ENCODE data around the gene C7orf33.
"Not testable (repeated sequence)": the region's sequence is repeated elsewhere in the genome, so short reads cannot be mapped to it uniquely, and the experiment has no call there.

Gene C7orf33
- total RNA-seq: 0 to 0.07 (median 0) reads per million in 9 experiments

DNA sequence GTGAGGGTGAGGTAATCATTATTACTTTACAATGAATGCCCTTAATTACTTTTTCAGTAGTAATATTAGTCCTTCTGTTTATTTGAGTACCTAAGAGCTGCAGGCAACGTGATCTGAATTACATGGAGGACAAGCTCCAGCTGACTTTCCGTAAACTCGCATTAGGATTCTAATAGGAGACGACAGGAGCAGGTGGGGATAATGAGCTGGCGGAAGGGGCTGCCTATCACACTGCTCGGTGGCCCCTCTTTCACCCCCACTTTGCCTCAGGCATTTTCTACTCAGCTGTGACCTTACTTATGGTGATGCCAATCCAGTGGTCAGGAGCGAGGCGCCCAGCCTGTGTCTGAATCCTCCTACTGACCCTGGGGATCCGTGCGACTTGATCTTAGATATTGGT, at the start of gene C7orf33:
TSS of gene C7orf33 (plus strand) at position 296 of the 400 bp plus-strand sequence. CDS start 160 bp downstream, outside the sequence.
- Mint-ChIP-seq H3K9me3 (no peaks in the 10 kb centered on the region), H3K27ac (no peak within 1 kb of the TSS), H3K4me1 (ENCODE audit: low read depth in 2 of 2) (no peaks in the 10 kb centered on the region), H3K27me3 (peaks cover 13 to 39% of the 10 kb centered on the region in 2 donors), H3K4me3 (no peak within 1 kb of the TSS), H3K36me3 (ENCODE audit: insufficient read depth) (no peaks in the 10 kb centered on the region)
- no peak for DNase-seq
- ATAC-seq (replicated peaks): no peak

DNA sequence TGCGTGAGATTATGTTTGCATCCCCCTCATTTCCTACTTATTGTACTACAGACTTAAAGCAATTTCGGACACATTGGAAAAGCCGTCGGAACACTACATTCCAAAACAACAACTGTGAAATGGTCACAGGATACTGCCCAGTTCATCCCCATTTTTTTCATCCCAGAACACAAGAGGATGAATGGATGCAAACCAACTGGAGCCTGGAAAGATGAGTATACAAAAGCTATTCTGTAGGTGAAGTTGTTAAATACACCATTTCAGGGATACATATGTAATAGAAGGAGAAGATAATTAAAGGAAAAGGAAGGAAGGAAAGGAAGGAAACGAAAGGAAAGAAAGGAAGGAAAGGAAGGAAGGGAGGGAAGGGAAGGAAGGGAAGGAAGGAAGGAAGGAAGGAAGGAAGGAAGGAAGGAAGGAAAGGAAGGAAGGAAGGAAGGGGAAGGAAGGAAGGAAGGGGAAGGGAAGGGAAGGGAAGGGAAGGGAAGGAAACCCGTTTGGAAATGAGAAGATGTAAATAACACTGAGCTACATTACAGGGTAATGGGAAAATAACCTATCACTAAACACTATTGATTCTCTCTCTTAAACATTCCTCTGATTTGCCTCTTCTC, 48.6 kb upstream of the C7orf33 start:
- no peak for ATAC-seq (replicated peaks)
- no peak for DNase-seq
- no peaks in the 10 kb centered on the region for H3K4me1 Mint-ChIP-seq (ENCODE audit: low read depth in 2 of 2)
- H3K9me3 Mint-ChIP-seq: no peaks in the 10 kb centered on the region
- peaks cover 2% of the 10 kb centered on the region for H3K36me3 Mint-ChIP-seq (ENCODE audit: insufficient read depth)
- no peak overlapping the region for H3K4me3 Mint-ChIP-seq
- peaks cover 0 to 12% of the 10 kb centered on the region in 2 donors for H3K27me3 Mint-ChIP-seq
- no peak overlapping the region for H3K27ac Mint-ChIP-seq

GRCh38 chr7:148543302-148543701, 47.3 kb upstream of the C7orf33 start:
- H3K27me3 Mint-ChIP-seq: peaks cover 0 to 13% of the 10 kb centered on the region in 2 donors
- H3K27ac Mint-ChIP-seq: no peak overlapping the region
- no peaks in the 10 kb centered on the region for H3K9me3 Mint-ChIP-seq
- DNase-seq: no peak
- no peaks in the 10 kb centered on the region for H3K4me1 Mint-ChIP-seq (ENCODE audit: low read depth in 2 of 2)
- no peak overlapping the region for H3K4me3 Mint-ChIP-seq
- ATAC-seq (replicated peaks): no peak
- H3K36me3 Mint-ChIP-seq (ENCODE audit: insufficient read depth): no peaks in the 10 kb centered on the region

GRCh38 chr7:148545172-148545571, 45.4 kb upstream of the C7orf33 start:
- DNase-seq (no peak), ATAC-seq (replicated peaks) (no peak)
- Mint-ChIP-seq H3K4me1 (ENCODE audit: low read depth in 2 of 2) (no peaks in the 10 kb centered on the region), H3K36me3 (ENCODE audit: insufficient read depth) (no peaks in the 10 kb centered on the region), H3K27ac (no peak overlapping the region), H3K9me3 (no peaks in the 10 kb centered on the region), H3K4me3 (no peak overlapping the region), H3K27me3 (peaks cover 0 to 13% of the 10 kb centered on the region in 2 donors)

- H3K4me3 Mint-ChIP-seq: no peak overlapping the region
- no peaks in the 10 kb centered on the region for H3K4me1 Mint-ChIP-seq (ENCODE audit: low read depth in 2 of 2)
- DNase-seq: no peak
- H3K36me3 Mint-ChIP-seq (ENCODE audit: insufficient read depth): no peaks in the 10 kb centered on the region
- no peaks in the 10 kb centered on the region for H3K9me3 Mint-ChIP-seq
- H3K27ac Mint-ChIP-seq: no peak overlapping the region
- peaks cover 0 to 13% of the 10 kb centered on the region in 2 donors for H3K27me3 Mint-ChIP-seq
- no peak for ATAC-seq (replicated peaks)
Observed at GRCh38 chr7:148545932-148546331, 44.6 kb upstream of the C7orf33 start.

- peaks cover 0 to 13% of the 10 kb centered on the region in 2 donors for H3K27me3 Mint-ChIP-seq
- H3K4me3 Mint-ChIP-seq: no peak overlapping the region
- no peaks in the 10 kb centered on the region for H3K9me3 Mint-ChIP-seq
- H3K36me3 Mint-ChIP-seq (ENCODE audit: insufficient read depth): no peaks in the 10 kb centered on the region
- DNase-seq: no peak
- ATAC-seq (replicated peaks): no peak
- no peak overlapping the region for H3K27ac Mint-ChIP-seq
- H3K4me1 Mint-ChIP-seq (ENCODE audit: low read depth in 2 of 2): no peaks in the 10 kb centered on the region
Observed at GRCh38 chr7:148546857-148547256, 43.7 kb upstream of the C7orf33 start.

DNA sequence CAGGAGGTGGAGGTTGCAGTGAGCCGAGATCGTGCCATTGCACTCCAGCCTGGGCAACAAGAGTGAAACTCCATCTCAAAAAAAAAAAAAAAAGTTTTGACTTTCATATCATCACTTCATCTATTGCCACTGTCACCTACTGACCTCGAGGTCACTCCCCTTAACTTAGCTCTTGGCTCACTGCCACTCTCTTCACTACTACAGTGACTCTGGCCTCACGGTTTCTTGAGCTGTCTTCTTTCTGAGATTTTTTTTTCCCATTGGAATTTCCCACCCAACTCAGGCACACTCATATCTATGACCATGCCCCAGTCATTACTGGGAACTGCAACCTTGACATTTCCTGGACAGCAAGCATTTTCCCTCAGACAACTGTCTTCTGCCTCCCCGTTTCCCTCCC, 42.6 kb upstream of the C7orf33 start:
- DNase-seq: no peak
- Mint-ChIP-seq H3K27ac (no peak overlapping the region), H3K4me1 (ENCODE audit: low read depth in 2 of 2) (no peaks in the 10 kb centered on the region), H3K27me3 (peaks cover 0 to 13% of the 10 kb centered on the region in 2 donors), H3K4me3 (no peak overlapping the region), H3K36me3 (ENCODE audit: insufficient read depth) (no peaks in the 10 kb centered on the region), H3K9me3 (no peaks in the 10 kb centered on the region)
- no peak for ATAC-seq (replicated peaks)

- no peaks in the 10 kb centered on the region for H3K36me3 Mint-ChIP-seq (ENCODE audit: insufficient read depth)
- no peaks in the 10 kb centered on the region for H3K9me3 Mint-ChIP-seq
- peaks cover 0 to 4% of the 10 kb centered on the region in 2 donors for H3K4me1 Mint-ChIP-seq (ENCODE audit: low read depth in 2 of 2)
- DNase-seq (no peak), ATAC-seq (replicated peaks) (no peak)
- H3K27ac Mint-ChIP-seq: no peak overlapping the region
- no peak overlapping the region for H3K4me3 Mint-ChIP-seq
- peaks cover 12 to 22% of the 10 kb centered on the region in 2 donors for H3K27me3 Mint-ChIP-seq
Observed at GRCh38 chr7:148553979-148554378, 36.6 kb upstream of the C7orf33 start.

DNA sequence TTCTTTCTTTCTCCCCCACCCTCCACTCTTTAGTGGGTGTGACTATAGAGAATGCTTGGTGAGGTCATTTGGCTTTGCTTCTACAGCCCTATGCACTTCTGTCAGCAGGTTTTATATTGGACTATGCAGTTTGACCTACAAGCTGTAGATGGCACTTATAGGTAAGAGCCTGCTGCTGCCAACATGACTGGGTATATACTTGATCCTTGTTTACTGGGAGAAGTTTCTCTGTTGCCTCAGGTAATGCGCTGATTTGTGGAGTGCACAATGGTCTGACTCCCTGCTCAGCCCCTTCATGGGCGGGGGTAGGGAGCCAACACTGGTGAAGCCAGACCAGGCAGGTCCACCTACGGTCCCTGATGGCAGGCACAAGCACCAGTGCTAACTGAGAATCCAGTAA, 33.7 kb upstream of the C7orf33 start:
- DNase-seq: no peak
- ATAC-seq (replicated peaks): no peak

DNA sequence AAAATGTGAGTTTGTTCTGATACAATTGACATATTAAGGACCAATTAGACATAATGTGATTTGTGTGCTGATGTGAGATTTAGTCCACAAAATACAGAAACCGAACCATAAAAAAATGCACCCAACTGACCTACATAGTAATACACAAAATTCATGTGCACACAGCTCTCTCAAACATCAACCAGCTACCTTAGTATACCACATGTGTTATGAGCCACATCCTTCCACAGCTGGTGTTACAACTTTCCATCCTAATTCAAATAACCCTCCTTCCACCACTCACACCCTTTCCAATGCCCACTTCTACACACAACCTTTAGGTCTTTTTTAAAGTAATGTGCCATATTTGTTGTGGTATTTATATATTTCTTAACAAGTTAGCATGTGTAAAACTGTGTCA, 31.7 kb upstream of the C7orf33 start:
- Mint-ChIP-seq H3K4me1 (ENCODE audit: low read depth in 2 of 2) (peaks cover 3 to 7% of the 10 kb centered on the region in 2 donors), H3K4me3 (no peak overlapping the region)
- no peak for DNase-seq

More for the DNA sequence above, 33.7 kb upstream of the C7orf33 start:
- H3K27me3 Mint-ChIP-seq: peaks cover 18 to 35% of the 10 kb centered on the region in 2 donors
- no peak overlapping the region for H3K27ac Mint-ChIP-seq
- H3K9me3 Mint-ChIP-seq: no peaks in the 10 kb centered on the region
- no peak overlapping the region for H3K4me3 Mint-ChIP-seq
- peaks cover 0 to 4% of the 10 kb centered on the region in 2 donors for H3K4me1 Mint-ChIP-seq (ENCODE audit: low read depth in 2 of 2)
- no peaks in the 10 kb centered on the region for H3K36me3 Mint-ChIP-seq (ENCODE audit: insufficient read depth)

GRCh38 chr7:148561099-148561498, 29.5 kb upstream of the C7orf33 start:
- Mint-ChIP-seq H3K27ac (no peak overlapping the region), H3K4me1 (ENCODE audit: low read depth in 2 of 2) (peaks cover 13% of the 10 kb centered on the region in 2 donors), H3K9me3 (no peaks in the 10 kb centered on the region), H3K36me3 (ENCODE audit: insufficient read depth) (no peaks in the 10 kb centered on the region), H3K27me3 (peaks cover 12 to 35% of the 10 kb centered on the region in 2 donors), H3K4me3 (no peak overlapping the region)
- DNase-seq (no peak), ATAC-seq (replicated peaks) (no peak)

More for the DNA sequence above, 31.7 kb upstream of the C7orf33 start:
- Mint-ChIP-seq H3K27ac (no peak overlapping the region), H3K36me3 (ENCODE audit: insufficient read depth) (no peaks in the 10 kb centered on the region), H3K27me3 (peaks cover 12 to 35% of the 10 kb centered on the region in 2 donors), H3K9me3 (no peaks in the 10 kb centered on the region)
- peak; percentile 52 for ATAC-seq (replicated peaks)

GRCh38 chr7:148563583-148564274, 26.8 kb upstream of the C7orf33 start:
- Mint-ChIP-seq H3K4me3 (peak overlapping the region; percentile 59 to 62), H3K27ac (peak overlapping the region; percentile 47 to 84), H3K9me3 (no peaks in the 10 kb centered on the region), H3K27me3 (peaks cover 6 to 15% of the 10 kb centered on the region in 2 donors), H3K36me3 (ENCODE audit: insufficient read depth) (no peaks in the 10 kb centered on the region), H3K4me1 (ENCODE audit: low read depth in 2 of 2) (peaks cover 11 to 13% of the 10 kb centered on the region in 2 donors)
- DNase-seq (no peak), ATAC-seq (replicated peaks) (no peak)

- not testable (repeated sequence) for DNase-seq; H3K9me3 Mint-ChIP-seq; H3K36me3 Mint-ChIP-seq (ENCODE audit: insufficient read depth)
- ATAC-seq (replicated peaks): peak; percentile 32
- Mint-ChIP-seq H3K27me3 (peaks cover 6 to 13% of the 10 kb centered on the region in 2 donors), H3K4me3 (peak overlapping the region; percentile 59 to 62), H3K4me1 (ENCODE audit: low read depth in 2 of 2) (peaks cover 8 to 13% of the 10 kb centered on the region in 2 donors), H3K27ac (peak overlapping the region; percentile 47 to 84)
Observed at GRCh38 chr7:148564275-148564951, 26.2 kb upstream of the C7orf33 start.
